DOHH2 (cell line): ENCODE data around the gene WDFY3.

Source experiments
- H3F3A ChIP-seq: fragments of 200-600 bp; sonication (generic), shearing (Covaris generic); 2 replicates; pipeline ENCODE4 v1.6.0; 2016; ENCODE audit warnings: antibody characterized with exemption, mild to moderate bottlenecking; ENCODE audit not compliant: control insufficient read depth, insufficient read depth
- H3K27ac ChIP-seq: fragments of 200-600 bp; sonication (generic); 2 replicates; pipeline ENCODE4 v1.5.1; 2014; ENCODE audit warnings: low read depth, mild to moderate bottlenecking, low read length, moderate library complexity
- H3K27me3 ChIP-seq: fragments of 200-600 bp; sonication (generic); 2 replicates; pipeline ENCODE4 v1.6.1; 2014; ENCODE audit warnings: mild to moderate bottlenecking, low read length, mixed read lengths; ENCODE audit not compliant: control insufficient read depth
- H3K36me3 ChIP-seq: fragments of 200-600 bp; sonication (generic); 2 replicates; pipeline ENCODE4 v1.6.1; 2014; ENCODE audit warnings: mild to moderate bottlenecking, low read length, moderate library complexity, mixed read lengths; ENCODE audit not compliant: control insufficient read depth
- H3K4me1 ChIP-seq: fragments of 200-600 bp; sonication (generic); 2 replicates; pipeline ENCODE4 v1.6.1; 2014; ENCODE audit warnings: mild to moderate bottlenecking, low read length, mixed read lengths; ENCODE audit not compliant: control insufficient read depth
- H3K4me2 ChIP-seq: fragments of 200-600 bp; sonication (generic); 2 replicates; pipeline ENCODE4 v1.6.0; 2014; ENCODE audit warnings: mild to moderate bottlenecking, low read length, moderate library complexity
- H3K4me3 ChIP-seq: fragments of 200-600 bp; sonication (generic); 2 replicates; pipeline ENCODE4 v1.5.1; 2014; ENCODE audit warnings: mild to moderate bottlenecking, low read length, mixed read lengths
- H3K79me2 ChIP-seq: fragments of 200-600 bp; sonication (generic); 2 replicates; pipeline ENCODE4 v1.6.1; 2014; ENCODE audit warnings: mild to moderate bottlenecking, low read length, mixed read lengths; ENCODE audit not compliant: control insufficient read depth
- H3K9me2 ChIP-seq: fragments of 200-600 bp; sonication (generic); replicated peaks from 2 replicates; pipeline ENCODE4 v1.6.1; 2014; ENCODE audit warnings: mild to moderate bottlenecking, low read length, mixed read lengths; ENCODE audit not compliant: control insufficient read depth
- H3K9me3 ChIP-seq: fragments of 200-600 bp; sonication (generic); 2 replicates; pipeline ENCODE4 v1.6.1; 2014; ENCODE audit warnings: antibody characterized with exemption, low read length, mixed read lengths; ENCODE audit not compliant: control insufficient read depth, insufficient read depth
- H4K20me1 ChIP-seq: fragments of 200-600 bp; sonication (generic); 2 replicates; pipeline ENCODE4 v1.6.0; 2014; ENCODE audit warnings: low read depth, mild to moderate bottlenecking, antibody characterized with exemption, low read length, moderate library complexity; ENCODE audit not compliant: control insufficient read depth, insufficient read depth
- EZH2phosphoT487 ChIP-seq: fragments of 200-600 bp; sonication (generic); IDR thresholded peaks from 2 replicates; pipeline ENCODE4 v1.6.1; 2017; ENCODE audit warnings: borderline replicate concordance, mild to moderate bottlenecking, antibody characterized with exemption, low read length, moderate library complexity, mixed read lengths
- TF ChIP-seq, protein P1 (sequence below): fragments of 200-600 bp; sonication (generic); IDR thresholded peaks from one replicate; pipeline ENCODE4 v1.5.1; 2014; ENCODE audit warnings: antibody characterized with exemption, mild to moderate bottlenecking, low read depth, low read length; ENCODE audit not compliant: poor library complexity, severe bottlenecking

Gene WDFY3

DNA sequence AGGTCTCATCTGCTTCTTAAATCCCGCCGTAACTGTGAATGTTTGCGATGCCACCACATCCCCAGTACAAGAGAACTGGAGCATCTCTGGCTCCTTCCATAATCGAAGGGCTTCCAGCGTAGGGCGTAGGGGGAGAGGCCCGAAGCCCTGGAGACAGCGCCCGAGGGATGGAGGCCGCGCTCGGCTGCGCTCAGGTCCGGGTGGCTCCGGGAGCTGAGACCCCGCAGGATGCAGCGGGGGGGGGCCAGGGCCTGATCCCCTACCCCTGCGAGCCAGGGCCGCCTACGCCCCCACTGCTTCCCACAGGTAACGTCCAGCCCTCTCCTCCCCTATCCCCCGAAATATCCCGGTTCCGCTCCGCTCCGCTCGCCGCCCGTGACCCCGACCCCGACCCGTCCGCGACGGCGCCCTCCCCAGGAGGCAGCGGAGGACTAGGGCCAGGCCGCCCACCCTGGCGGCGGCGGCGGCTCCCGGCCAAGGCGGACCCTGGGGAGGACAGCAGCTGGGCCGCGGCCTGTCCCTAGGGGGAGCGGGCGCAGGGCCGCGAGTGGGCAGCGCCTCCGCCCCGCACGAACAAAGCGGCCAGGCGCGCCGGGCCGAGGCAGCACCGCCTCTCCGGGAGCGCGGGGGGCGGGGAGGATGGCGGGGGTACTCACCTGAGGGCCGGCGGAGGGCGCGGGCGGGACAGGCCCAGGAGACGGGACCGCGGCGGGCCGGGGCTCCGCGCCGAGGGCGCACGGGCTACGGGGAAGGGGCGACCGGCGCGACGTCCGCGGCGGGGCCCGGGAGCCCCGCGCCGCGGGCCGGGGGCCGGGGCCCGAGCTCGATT is 723 bp downstream of the WDFY3 start:
- Histone ChIP-seq H3K4me1 (no peaks in the 10 kb centered on the region), H3K9me2 (no peaks in the 10 kb centered on the region), H3K36me3 (no peaks in the 10 kb centered on the region), H3K27me3 (no peaks in the 10 kb centered on the region), H3K79me2 (no peaks in the 10 kb centered on the region), H3K4me3 (no peak overlapping the region), H3K27ac (no peak overlapping the region), H3K9me3 (no peaks in the 10 kb centered on the region), H4K20me1 (no peaks in the 10 kb centered on the region), H3K4me2 (no peak overlapping the region), H3F3A (no peaks in the 10 kb centered on the region)
- no peak for TF ChIP-seq EZH2phosphoT487
- TF ChIP-seq, protein P1, sequence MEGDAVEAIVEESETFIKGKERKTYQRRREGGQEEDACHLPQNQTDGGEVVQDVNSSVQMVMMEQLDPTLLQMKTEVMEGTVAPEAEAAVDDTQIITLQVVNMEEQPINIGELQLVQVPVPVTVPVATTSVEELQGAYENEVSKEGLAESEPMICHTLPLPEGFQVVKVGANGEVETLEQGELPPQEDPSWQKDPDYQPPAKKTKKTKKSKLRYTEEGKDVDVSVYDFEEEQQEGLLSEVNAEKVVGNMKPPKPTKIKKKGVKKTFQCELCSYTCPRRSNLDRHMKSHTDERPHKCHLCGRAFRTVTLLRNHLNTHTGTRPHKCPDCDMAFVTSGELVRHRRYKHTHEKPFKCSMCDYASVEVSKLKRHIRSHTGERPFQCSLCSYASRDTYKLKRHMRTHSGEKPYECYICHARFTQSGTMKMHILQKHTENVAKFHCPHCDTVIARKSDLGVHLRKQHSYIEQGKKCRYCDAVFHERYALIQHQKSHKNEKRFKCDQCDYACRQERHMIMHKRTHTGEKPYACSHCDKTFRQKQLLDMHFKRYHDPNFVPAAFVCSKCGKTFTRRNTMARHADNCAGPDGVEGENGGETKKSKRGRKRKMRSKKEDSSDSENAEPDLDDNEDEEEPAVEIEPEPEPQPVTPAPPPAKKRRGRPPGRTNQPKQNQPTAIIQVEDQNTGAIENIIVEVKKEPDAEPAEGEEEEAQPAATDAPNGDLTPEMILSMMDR = no peak

DNA sequence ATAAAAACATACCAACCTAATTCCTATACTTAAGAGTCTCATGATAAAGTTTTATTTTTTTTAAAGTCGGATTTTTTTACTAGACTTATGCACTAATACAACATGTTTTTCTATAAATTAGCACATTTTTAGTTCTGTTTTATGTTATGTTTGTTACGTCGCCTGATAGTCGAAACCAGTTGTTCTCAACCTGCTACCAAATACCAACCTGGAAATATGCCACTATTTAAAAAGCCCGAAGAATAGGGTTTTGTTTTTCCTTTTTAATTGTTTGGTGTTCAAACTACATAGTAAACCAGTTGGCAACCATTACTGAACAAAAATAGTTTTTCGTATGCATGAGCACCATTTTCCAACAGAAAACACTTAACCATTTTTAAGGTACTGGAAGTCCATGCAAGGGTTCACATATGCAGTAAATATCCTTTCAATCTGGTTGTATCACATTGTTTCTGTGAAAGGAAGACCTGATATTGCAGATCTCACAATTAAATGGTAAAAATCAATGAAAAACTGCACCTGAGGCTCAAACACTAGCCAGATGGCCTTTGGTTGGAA is 1.4 kb downstream of the WDFY3 start:
- no peaks in the 10 kb centered on the region for H4K20me1 ChIP-seq
- no peaks in the 10 kb centered on the region for H3K79me2 ChIP-seq
- H3F3A ChIP-seq = no peaks in the 10 kb centered on the region
- TF ChIP-seq, protein P1 = no peak
- TF ChIP-seq EZH2phosphoT487 = no peak
- no peaks in the 10 kb centered on the region for H3K27me3 ChIP-seq
- no peak overlapping the region for H3K4me2 ChIP-seq
- H3K4me1 ChIP-seq = no peaks in the 10 kb centered on the region
- no peaks in the 10 kb centered on the region for H3K9me2 ChIP-seq
- no peak overlapping the region for H3K27ac ChIP-seq
- H3K4me3 ChIP-seq = no peak overlapping the region
- no peaks in the 10 kb centered on the region for H3K36me3 ChIP-seq
- H3K9me3 ChIP-seq = no peaks in the 10 kb centered on the region

DNA sequence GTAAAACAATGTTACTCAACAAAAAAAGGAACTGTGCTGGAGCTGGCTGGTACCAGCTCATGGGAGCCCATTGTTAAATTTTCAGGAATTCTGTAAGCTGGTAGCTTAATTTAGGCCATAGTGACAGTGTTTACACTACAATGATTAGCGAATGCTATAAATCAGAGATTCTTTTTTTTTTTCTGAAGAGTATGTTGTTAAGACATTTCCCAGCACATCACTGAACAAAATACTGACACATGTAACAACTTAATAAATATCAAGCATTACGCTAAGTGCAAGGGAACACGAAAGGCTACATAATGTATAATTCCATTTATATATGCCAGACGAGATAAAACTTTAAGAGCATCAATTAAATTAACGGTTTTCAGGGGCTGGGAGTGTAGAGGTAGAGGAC is 4.4 kb downstream of the WDFY3 start:
- Histone ChIP-seq H3F3A (no peaks in the 10 kb centered on the region), H3K27ac (no peak overlapping the region), H4K20me1 (no peaks in the 10 kb centered on the region), H3K9me3 (no peaks in the 10 kb centered on the region), H3K4me2 (no peak overlapping the region), H3K9me2 (no peaks in the 10 kb centered on the region), H3K36me3 (no peaks in the 10 kb centered on the region), H3K79me2 (no peaks in the 10 kb centered on the region), H3K27me3 (no peaks in the 10 kb centered on the region), H3K4me1 (no peaks in the 10 kb centered on the region), H3K4me3 (no peak overlapping the region)
- TF ChIP-seq, protein P1 = no peak
